AG04449 (cell line): ENCODE data around the gene ZNF93.
"Not testable (repeated sequence)": the region's sequence is repeated elsewhere in the genome, so short reads cannot be mapped to it uniquely, and the experiment has no call there.

Source experiments
- CTCF ChIA-PET: fragments of 350-600 bp; formaldehyde crosslinking; extraction: SDS; loops from one replicate; lab custom pipeline; 2021; ENCODE audit warnings: antibody characterized with exemption; lab: Yijun Ruan, JAX
- POLR2A ChIA-PET: fragments of 400-600, 350-600 bp; formaldehyde crosslinking; extraction: SDS; loops from one replicate; lab custom pipeline; 2020; ENCODE audit warnings: antibody characterized with exemption, inconsistent platforms; lab: Yijun Ruan, JAX
- DNase-seq: peaks from one replicate; pipeline ENCODE4 v3.0.0-alpha.2; 2010; ENCODE audit warnings: low read depth, low spot score
- H3K4me3 ChIP-seq: 2 replicates; pipeline ENCODE4 v1.5.1; 2011; ENCODE audit warnings: low read depth, mild to moderate bottlenecking, control low read depth, low read length
- TF ChIP-seq, protein P1 (sequence below): IDR thresholded peaks from one replicate; pipeline ENCODE4 v1.5.1; 2011; ENCODE audit warnings: mild to moderate bottlenecking, moderate library complexity, low read length, control low read depth, inconsistent platforms; ENCODE audit not compliant: insufficient read depth; ENCODE audit errors: missing control alignments

The ZNF93 gene

DNA sequence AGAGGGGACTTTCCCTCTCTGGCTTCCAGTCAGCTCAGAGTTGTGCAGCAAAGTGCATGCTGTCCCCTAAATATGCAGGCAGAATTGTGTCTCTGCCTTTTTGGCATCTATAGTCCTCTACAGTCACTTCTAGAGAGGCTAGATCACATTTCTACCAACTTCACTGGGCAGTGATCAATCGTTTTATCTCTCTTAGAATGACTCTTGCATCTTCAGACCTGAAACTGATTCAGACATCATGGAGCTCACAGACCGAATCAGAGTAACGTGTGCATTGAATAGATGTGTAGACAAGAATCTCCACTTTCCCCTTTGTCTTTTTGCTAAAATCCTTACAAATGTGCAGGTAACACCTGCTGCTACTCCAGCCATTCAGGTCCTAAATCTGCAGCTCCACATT is 28.8 kb upstream of the ZNF93 start:
- H3K4me3 ChIP-seq = no peak overlapping the region
- CTCF ChIA-PET = interaction anchor here (0.7 to 1.0 kb wide), 2 partner anchors 11 to 19 kb away, joined by 3 read pairs; no protein-coding TSS in a partner anchor
- TF ChIP-seq, protein P1, sequence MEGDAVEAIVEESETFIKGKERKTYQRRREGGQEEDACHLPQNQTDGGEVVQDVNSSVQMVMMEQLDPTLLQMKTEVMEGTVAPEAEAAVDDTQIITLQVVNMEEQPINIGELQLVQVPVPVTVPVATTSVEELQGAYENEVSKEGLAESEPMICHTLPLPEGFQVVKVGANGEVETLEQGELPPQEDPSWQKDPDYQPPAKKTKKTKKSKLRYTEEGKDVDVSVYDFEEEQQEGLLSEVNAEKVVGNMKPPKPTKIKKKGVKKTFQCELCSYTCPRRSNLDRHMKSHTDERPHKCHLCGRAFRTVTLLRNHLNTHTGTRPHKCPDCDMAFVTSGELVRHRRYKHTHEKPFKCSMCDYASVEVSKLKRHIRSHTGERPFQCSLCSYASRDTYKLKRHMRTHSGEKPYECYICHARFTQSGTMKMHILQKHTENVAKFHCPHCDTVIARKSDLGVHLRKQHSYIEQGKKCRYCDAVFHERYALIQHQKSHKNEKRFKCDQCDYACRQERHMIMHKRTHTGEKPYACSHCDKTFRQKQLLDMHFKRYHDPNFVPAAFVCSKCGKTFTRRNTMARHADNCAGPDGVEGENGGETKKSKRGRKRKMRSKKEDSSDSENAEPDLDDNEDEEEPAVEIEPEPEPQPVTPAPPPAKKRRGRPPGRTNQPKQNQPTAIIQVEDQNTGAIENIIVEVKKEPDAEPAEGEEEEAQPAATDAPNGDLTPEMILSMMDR = no peak

DNA sequence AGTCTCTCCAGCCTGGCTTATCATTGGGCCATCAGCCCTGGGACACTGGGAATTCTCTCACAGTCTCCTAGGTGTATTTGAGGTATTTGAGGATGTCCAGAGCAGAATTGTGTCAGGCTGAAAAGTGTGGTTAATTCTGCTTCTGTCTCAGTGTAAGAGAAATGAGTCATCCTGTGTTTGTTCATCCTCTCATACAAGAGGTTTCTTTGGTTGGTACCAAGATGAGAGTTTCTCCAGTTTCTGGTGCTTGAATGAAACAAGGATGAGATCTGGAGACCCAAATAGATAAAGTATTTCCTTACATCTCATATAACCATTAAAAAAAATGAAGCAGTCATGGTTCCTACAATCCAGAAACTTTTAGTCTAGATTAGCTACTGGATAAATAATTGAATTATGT is 27.4 kb upstream of the ZNF93 start:
- H3K4me3 ChIP-seq = no peak overlapping the region
- ChIA-PET CTCF (no interaction called here), POLR2A (no interaction called here)
- TF ChIP-seq, protein P1 = no peak
- DNase-seq = no peak

More for the DNA sequence above, 28.8 kb upstream of the ZNF93 start:
- POLR2A ChIA-PET = no interaction called here
- DNase-seq = no peak

DNA sequence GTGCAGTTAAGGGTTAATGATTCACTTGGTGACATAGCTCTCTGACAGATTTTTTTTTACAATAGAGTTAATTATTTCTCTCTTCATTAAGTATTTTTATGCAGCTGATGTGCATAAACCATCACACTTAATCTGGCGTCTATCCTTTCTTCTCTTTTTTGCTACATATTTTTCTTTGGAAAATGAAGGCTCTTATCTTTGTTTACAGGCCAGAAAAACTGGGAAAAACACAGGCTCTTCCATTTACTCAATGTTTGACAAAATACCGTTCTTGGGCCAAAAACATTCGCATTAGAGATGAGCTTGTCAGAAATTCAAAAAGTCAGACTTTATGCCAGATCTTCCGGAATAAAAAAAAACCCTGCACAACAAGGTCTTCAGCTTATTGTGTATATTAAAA is 23.0 kb upstream of the ZNF93 start:
- no peak for DNase-seq
- POLR2A ChIA-PET = no interaction called here
- H3K4me3 ChIP-seq = no peak overlapping the region
- TF ChIP-seq, protein P1 = no peak
- CTCF ChIA-PET = no interaction called here

DNA sequence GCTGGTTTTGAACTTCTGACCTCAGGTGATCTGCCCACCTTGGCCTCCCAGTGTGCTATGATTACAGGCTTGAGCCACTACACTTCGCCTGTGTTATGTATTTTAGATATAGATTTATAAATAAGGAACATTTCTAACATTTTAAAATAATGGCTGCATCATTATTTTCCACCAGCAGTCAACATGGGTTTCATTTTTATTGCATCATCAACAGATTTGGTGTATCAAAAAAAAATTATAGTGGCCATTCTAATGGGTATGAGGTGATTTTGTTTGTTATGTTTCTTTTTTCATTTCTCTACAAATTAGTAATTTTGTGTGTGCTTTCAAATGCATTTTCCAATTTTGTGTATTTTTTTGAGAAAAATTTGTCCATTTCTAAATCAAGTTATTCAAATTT is 16.2 kb upstream of the ZNF93 start:
- H3K4me3 ChIP-seq = no peak overlapping the region
- ChIA-PET POLR2A (no interaction called here), CTCF (no interaction called here)
- TF ChIP-seq, protein P1 = no peak
- DNase-seq = no peak

DNA sequence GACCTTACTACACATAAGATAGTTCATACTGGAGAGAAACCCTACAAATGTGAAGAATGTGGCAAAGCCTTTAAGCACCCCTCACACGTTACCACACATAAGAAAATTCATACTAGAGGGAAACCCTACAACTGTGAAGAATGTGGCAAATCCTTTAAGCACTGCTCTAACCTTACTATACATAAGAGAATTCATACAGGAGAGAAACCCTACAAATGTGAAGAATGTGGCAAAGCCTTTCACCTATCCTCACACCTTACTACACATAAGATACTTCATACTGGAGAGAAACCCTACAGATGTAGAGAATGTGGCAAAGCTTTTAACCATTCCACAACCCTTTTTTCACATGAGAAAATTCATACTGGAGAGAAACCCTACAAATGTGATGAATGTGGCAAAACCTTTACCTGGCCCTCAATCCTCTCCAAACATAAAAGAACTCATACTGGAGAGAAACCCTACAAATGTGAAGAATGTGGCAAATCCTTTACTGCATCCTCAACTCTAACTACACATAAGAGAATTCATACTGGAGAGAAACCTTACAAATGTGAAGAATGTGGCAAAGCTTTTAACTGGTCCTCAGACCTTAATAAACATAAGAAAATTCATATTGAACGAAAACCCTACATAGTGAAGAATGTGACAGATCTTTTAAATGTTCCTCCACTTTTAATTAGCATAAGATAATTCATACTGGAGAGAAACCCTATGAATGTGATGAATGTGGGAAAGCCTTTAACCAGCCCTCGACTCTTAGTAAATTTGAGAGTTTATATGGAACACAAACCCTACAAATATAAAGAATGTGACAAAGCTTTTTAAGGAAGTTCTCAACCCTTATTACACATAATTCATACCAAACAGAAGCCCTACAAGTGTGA is 8.4 kb upstream of the ZNF93 start:
- CTCF ChIA-PET, H3K4me3 ChIP-seq, POLR2A ChIA-PET, DNase-seq: not testable (repeated sequence)

DNA sequence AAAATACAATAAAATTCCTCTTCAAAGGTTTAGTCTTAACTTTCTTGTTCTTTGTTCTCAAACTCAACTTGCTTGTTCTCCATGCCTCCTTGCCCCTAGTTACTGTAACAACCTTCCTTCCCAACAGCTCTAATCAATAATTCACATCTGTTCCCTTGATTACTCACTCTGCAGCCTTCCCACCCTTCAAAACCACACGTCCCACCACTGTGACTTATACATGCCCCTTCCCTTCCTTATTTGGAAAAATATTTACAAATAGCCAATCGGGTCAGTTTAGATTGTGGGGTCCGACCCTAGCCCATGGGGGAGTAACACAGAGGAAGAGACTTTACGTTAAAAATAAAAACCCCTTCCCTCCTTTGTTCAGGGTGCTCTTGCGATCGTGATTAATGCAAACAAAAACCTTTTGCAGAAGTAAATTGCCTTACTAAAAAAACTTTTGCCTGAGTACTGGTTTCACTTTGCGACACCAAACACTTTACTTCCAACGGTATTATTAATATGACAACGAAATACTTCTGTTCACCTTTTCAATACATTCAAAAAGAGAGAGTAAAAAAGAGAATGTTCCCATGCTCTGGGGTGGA is 512 bp upstream of the ZNF93 start:
- H3K4me3 ChIP-seq = peak overlapping the region; percentile 79
- CTCF ChIA-PET = no interaction called here
- TF ChIP-seq, protein P1 = no peak
- DNase-seq = peak; percentile 16
- POLR2A ChIA-PET = interaction anchor here (1.0 to 2.4 kb wide), 6 partner anchors 14 to 124 kb away, joined by 3 to 22 read pairs (median 6); partner anchors contain the start of genes ZNF253 and ZNF506

DNA sequence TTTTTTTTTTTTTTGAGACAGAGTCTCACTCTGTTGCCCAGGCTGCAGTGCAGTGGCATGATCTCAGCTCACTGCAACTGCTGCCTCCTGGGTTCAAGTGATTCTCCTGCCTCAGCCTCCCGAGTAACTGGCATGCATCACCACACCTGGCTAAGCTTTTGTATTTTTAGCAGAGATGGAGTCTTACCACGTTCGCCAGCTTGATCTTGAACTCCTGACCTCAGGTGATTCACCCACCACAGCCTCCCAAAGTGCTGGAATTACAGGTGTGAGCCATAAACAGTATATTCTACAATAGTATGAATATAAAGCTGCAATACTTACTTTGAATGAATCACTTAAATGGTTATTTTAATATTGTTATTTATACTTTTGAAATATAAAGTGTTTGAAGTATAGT is 6.8 kb downstream of the ZNF93 start:
- CTCF ChIA-PET = interaction anchor here (1.4 kb wide), 1 partner anchor 10 kb away, joined by 4 read pairs; no protein-coding TSS in a partner anchor
- DNase-seq, POLR2A ChIA-PET, H3K4me3 ChIP-seq: not testable (repeated sequence)
